Peyer's patch (tissue), 4 donors: ENCODE results near the gene ASTL. TPM values are rescaled to one million over a fixed set of nuclear protein-coding genes. Genes with fewer than 3 reads are reported as not detected.

Experiments
- DNase-seq, 3 donors: peaks; one replicate each; pipeline ENCODE4 v3.0.0-alpha.2; 2017 to 2019
- H3K27ac ChIP-seq, 4 donors: fragments of 200-600 bp; sonication (generic); one replicate each; pipeline ENCODE4 v1.5.1; 2016 to 2019
- H3K27me3 ChIP-seq, 2 donors: fragments of 200-600 bp; sonication (generic); one replicate each; pipeline ENCODE4 v1.5.1; 2019
- H3K36me3 ChIP-seq, 3 donors: fragments of 200-600 bp; sonication (generic); one replicate each; pipeline ENCODE4 v1.5.1; 2016 to 2019
- H3K4me1 ChIP-seq, 4 donors: fragments of 200-600 bp; sonication (generic); one replicate each; pipeline ENCODE4 v1.5.1; 2016 to 2019
- H3K4me3 ChIP-seq, 4 donors: fragments of 200-600 bp; sonication (generic); 1 replicate in 3 of 4; 2 replicates in 1 of 4; pipeline ENCODE4 v1.5.1; 2016 to 2019; ENCODE audit warnings: mild to moderate bottlenecking in 1 of 4
- H3K9me3 ChIP-seq, 4 donors: fragments of 200-600 bp; sonication (generic); one replicate each; pipeline ENCODE4 v1.5.1; 2016 to 2019; ENCODE audit warnings: mild to moderate bottlenecking in 1 of 4
- POLR2A ChIP-seq, 2 donors: fragments of 450-650 bp; IDR thresholded peaks; one replicate each; pipeline ENCODE4 v1.5.1; 2017; ENCODE audit warnings: antibody characterized with exemption in 2 of 2, mild to moderate bottlenecking in 2 of 2, moderate library complexity in 2 of 2
- total RNA-seq, 4 donors: library from RNA; depleted of rRNA; stranded (reverse); fragments of >200 nt; gene quantifications; one replicate each; pipeline ENCODE4 v1.1.0, GENCODE V29; 2016
- TF ChIP-seq, protein P1 (sequence below), 6 experiments: fragments of 450-650 bp in 4 of 6; fragments of 200-600 bp in 2 of 6; sonication (generic) in 1 of 6; IDR thresholded peaks; one replicate each; pipeline ENCODE4 v1.5.1; 2017 to 2019; ENCODE audit warnings: antibody characterized with exemption in 6 of 6, mild to moderate bottlenecking in 3 of 6, moderate library complexity in 1 of 6

Gene ASTL
- total RNA-seq, 4 donors from 2014 or later, result not detected

DNA sequence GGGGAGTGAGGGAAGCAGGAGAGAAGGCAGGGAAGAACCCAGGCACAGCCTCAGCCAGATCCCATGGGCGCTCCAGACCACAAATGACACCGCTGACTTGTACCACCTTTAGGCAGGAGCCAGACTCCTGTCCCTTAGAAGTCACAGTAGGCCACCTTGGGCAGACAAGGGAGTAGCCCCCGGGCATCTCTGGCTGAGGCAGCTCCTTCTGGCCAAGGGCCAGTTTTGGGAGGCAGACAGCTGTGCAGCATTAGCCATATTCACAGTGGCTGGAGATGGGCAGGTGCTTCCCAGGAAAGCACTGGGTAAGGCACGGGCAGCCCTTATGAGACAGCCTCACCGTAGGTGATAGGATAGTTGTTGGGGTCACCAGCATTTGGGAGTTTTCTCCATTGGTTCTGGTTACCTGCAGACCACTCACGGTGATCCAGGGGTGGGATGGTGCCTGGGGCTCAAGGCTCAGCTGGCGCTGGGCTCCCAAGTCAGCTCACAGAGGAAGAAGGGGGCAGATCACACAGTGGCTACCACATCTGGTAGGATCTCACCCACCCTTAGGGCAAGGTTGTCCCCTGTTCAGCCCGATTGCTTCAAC is 2.1 kb downstream of the ASTL start:
- Histone ChIP-seq H3K27ac (no peak overlapping the region), H3K27me3 (no peaks in the 10 kb centered on the region), H3K4me1 (no peaks in the 10 kb centered on the region), H3K4me3 (no peak overlapping the region), H3K36me3 (no peaks in the 10 kb centered on the region), H3K9me3 (no peaks in the 10 kb centered on the region)
- TF ChIP-seq, protein P1, sequence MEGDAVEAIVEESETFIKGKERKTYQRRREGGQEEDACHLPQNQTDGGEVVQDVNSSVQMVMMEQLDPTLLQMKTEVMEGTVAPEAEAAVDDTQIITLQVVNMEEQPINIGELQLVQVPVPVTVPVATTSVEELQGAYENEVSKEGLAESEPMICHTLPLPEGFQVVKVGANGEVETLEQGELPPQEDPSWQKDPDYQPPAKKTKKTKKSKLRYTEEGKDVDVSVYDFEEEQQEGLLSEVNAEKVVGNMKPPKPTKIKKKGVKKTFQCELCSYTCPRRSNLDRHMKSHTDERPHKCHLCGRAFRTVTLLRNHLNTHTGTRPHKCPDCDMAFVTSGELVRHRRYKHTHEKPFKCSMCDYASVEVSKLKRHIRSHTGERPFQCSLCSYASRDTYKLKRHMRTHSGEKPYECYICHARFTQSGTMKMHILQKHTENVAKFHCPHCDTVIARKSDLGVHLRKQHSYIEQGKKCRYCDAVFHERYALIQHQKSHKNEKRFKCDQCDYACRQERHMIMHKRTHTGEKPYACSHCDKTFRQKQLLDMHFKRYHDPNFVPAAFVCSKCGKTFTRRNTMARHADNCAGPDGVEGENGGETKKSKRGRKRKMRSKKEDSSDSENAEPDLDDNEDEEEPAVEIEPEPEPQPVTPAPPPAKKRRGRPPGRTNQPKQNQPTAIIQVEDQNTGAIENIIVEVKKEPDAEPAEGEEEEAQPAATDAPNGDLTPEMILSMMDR (IDR thresholded peaks at IDR 0.05), result no peak
- no peak for TF ChIP-seq POLR2A (IDR thresholded peaks at IDR 0.05)
- no peak for DNase-seq

DNA sequence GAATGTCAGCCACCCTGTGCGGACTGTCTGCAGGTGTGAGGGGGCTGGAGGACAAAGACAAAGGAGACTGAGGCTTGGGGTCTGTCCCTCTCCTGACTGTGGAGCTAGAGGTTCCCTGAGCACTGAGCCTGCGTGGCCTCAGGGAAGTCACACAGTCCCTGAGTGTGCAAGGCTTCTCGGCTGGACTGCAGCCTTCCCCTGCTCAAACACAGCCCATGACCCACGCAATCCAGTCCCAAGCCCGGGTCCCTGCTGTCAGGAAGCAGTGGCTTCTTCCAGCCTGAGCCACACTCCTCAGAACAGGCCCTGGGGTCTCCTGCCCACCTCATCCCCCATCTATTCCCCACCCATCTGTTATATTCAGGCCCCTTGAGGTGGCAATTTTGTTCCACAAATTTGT is 2.7 kb downstream of the ASTL start:
- TF ChIP-seq, protein P1 (IDR thresholded peaks at IDR 0.05), result no peak
- TF ChIP-seq POLR2A (IDR thresholded peaks at IDR 0.05), result no peak
- no peak for DNase-seq
- Histone ChIP-seq H3K4me1 (no peaks in the 10 kb centered on the region), H3K27ac (no peak overlapping the region), H3K27me3 (no peaks in the 10 kb centered on the region), H3K9me3 (no peaks in the 10 kb centered on the region), H3K4me3 (no peak overlapping the region), H3K36me3 (no peaks in the 10 kb centered on the region)

DNA sequence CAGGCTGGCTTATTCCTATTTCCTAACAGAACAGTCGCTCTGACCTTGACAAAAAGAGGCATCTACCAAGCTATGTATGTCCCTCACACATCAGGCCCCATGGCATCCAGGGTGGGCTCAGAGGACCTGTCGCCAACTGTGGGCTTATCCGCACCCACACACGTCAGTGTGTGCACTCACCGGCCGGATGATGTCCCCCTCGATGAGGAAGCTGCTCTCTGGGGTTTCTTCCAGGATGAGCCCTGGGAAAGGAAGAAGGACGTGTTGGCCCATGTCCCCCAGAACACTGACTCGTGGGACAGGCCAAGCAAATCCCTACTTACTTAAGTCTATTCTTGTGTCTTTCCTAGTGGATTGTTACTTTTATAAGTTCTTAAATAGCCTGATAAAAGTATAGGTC is 3.1 kb downstream of the ASTL start:
- Histone ChIP-seq H3K4me1 (no peaks in the 10 kb centered on the region), H3K9me3 (no peaks in the 10 kb centered on the region), H3K27me3 (no peaks in the 10 kb centered on the region), H3K4me3 (no peak overlapping the region), H3K27ac (no peak overlapping the region), H3K36me3 (no peaks in the 10 kb centered on the region)
- no peak for DNase-seq
- TF ChIP-seq, protein P1 (IDR thresholded peaks at IDR 0.05), result no peak
- no peak for TF ChIP-seq POLR2A (IDR thresholded peaks at IDR 0.05)

DNA sequence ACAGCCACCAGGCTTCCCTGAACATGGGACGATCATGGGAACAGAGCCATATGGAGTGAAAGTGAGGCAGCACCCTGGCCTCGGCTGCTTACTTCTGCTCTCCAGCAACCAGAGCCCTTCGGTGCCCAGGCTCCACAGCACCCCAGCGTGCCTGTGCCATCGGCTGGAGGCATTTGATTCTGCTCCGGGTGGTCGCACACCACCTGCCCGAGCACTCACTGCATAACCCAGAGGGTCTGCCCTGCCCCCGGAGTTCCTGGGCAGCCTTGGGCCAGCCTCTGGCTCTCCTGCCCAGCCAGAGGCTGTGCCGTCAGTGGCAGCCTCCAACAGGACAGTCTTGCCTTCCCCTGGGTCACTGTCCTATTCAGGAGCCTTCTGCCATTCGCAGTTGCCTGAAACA is 3.9 kb downstream of the ASTL start:
- H3K4me3 ChIP-seq, result no peak overlapping the region
- DNase-seq, result no peak
- no peak for TF ChIP-seq POLR2A (IDR thresholded peaks at IDR 0.05)
- TF ChIP-seq, protein P1 (IDR thresholded peaks at IDR 0.05), result no peak
- H3K9me3 ChIP-seq, result no peaks in the 10 kb centered on the region
- H3K36me3 ChIP-seq, result no peaks in the 10 kb centered on the region
- H3K27ac ChIP-seq, result no peak overlapping the region
- no peaks in the 10 kb centered on the region for H3K27me3 ChIP-seq
- H3K4me1 ChIP-seq, result no peaks in the 10 kb centered on the region

DNA sequence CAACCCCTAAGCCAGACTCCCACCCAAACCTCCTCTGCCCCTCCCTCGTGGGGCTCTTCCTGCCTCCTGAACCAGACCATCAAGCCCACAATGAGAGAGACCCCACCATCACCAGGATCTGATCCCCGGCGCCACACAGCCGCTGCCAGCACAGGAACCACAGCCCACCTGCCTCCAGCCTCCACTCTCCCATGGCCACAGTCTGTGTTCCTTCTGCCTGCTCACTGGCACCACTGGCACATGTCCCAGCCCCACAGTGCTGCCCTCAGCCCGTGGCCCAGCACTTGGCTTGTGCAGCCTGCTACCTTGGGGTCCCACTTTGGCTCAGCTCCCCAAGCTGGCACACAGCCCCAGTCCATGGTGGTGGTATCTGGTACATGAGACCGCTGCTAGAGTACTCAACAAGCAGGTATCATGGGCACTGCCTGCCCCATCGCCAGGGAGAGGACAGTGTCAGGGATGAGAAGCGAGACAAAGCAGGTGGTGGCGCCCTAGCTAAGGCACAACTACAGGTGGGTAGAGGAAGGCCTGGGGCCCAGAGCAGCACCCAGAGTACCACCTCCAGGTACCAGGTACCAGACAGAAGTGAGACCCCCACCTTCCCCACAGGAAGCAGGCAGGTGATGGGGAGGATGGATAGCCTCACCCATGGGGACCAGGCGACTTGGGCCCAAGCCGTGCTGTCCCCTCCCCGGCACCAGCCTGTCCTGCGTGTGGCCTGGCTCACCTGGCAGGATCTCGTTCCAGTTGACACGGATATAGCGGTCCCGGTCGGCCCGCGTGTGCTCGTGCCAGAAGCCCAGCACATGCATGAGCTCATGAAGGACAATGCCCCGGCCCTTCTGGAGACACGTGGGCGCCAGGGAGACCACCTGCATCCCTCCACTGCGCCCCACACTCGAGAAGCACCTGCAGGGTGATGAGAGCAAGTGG is 6.2 kb downstream of the ASTL start:
- Histone ChIP-seq H3K4me1 (no peaks in the 10 kb centered on the region), H3K27ac (no peak overlapping the region), H3K27me3 (no peaks in the 10 kb centered on the region), H3K9me3 (no peaks in the 10 kb centered on the region), H3K36me3 (no peaks in the 10 kb centered on the region), H3K4me3 (no peak overlapping the region)
- TF ChIP-seq, protein P1 (IDR thresholded peaks at IDR 0.05), result no peak
- TF ChIP-seq POLR2A (IDR thresholded peaks at IDR 0.05), result no peak
- no peak for DNase-seq
